Measurements from ENCODE around the gene RARS2.

Gene RARS2

GRCh38 chr6:87573307-87574024, 16.3 kb downstream of the RARS2 start:
- no peak overlapping the region for H3K9ac ChIP-seq (ENCODE audit: low read depth, low read length)
- no peak overlapping the region for H3K4me2 ChIP-seq (ENCODE audit: low read length)
- peaks cover 13% of the 10 kb centered on the region for H3K4me1 ChIP-seq (ENCODE audit: control insufficient read depth, insufficient read depth, low read length)
- H3K4me3 ChIP-seq (ENCODE audit: low read length), result no peak overlapping the region
- H3K36me3 ChIP-seq (ENCODE audit: insufficient read depth, low read length), result peaks cover 2% of the 10 kb centered on the region
- no peaks in the 10 kb centered on the region for H3K27me3 ChIP-seq (ENCODE audit: control insufficient read depth, insufficient read depth, low read length)
- H3K9me3 ChIP-seq (replicated peaks; ENCODE audit: low read length), result no peaks in the 10 kb centered on the region

- Histone ChIP-seq H3K27me3 (ENCODE audit: control insufficient read depth, insufficient read depth, low read length) (no peaks in the 10 kb centered on the region), H3K36me3 (ENCODE audit: insufficient read depth, low read length) (peaks cover 7% of the 10 kb centered on the region), H3K4me1 (ENCODE audit: control insufficient read depth, insufficient read depth, low read length) (peaks cover 13% of the 10 kb centered on the region), H3K9ac (ENCODE audit: low read depth, low read length) (no peak overlapping the region), H3K4me3 (ENCODE audit: low read length) (no peak overlapping the region), H3K4me2 (ENCODE audit: low read length) (no peak overlapping the region), H3K9me3 (replicated peaks; ENCODE audit: low read length) (no peaks in the 10 kb centered on the region)
Measured at GRCh38 chr6:87572883-87573282, 16.9 kb downstream of the RARS2 start.

- Histone ChIP-seq H3K36me3 (ENCODE audit: insufficient read depth, low read length) (peaks cover 7% of the 10 kb centered on the region), H3K27me3 (ENCODE audit: control insufficient read depth, insufficient read depth, low read length) (no peaks in the 10 kb centered on the region), H3K4me2 (ENCODE audit: low read length) (no peak overlapping the region), H3K9me3 (replicated peaks; ENCODE audit: low read length) (no peaks in the 10 kb centered on the region), H3K4me3 (ENCODE audit: low read length) (no peak overlapping the region), H3K9ac (ENCODE audit: low read depth, low read length) (no peak overlapping the region), H3K4me1 (ENCODE audit: control insufficient read depth, insufficient read depth, low read length) (peaks cover 13% of the 10 kb centered on the region)
Measured at GRCh38 chr6:87572021-87572420, 17.8 kb downstream of the RARS2 start.

GRCh38 chr6:87561017-87561416, 28.8 kb downstream of the RARS2 start:
- no peaks in the 10 kb centered on the region for H3K9me3 ChIP-seq (replicated peaks; ENCODE audit: low read length)
- no peak overlapping the region for H3K9ac ChIP-seq (ENCODE audit: low read depth, low read length)
- no peaks in the 10 kb centered on the region for H3K27me3 ChIP-seq (ENCODE audit: control insufficient read depth, insufficient read depth, low read length)
- no peak overlapping the region for H3K4me2 ChIP-seq (ENCODE audit: low read length)
- no peak overlapping the region for H3K4me3 ChIP-seq (ENCODE audit: low read length)
- peaks cover 50% of the 10 kb centered on the region for H3K36me3 ChIP-seq (ENCODE audit: insufficient read depth, low read length)
- no peaks in the 10 kb centered on the region for H3K4me1 ChIP-seq (ENCODE audit: control insufficient read depth, insufficient read depth, low read length)

GRCh38 chr6:87558446-87558845, 31.3 kb downstream of the RARS2 start:
- Histone ChIP-seq H3K4me2 (ENCODE audit: low read length) (no peak overlapping the region), H3K36me3 (ENCODE audit: insufficient read depth, low read length) (peaks cover 52% of the 10 kb centered on the region), H3K4me3 (ENCODE audit: low read length) (no peak overlapping the region), H3K4me1 (ENCODE audit: control insufficient read depth, insufficient read depth, low read length) (no peaks in the 10 kb centered on the region), H3K9me3 (replicated peaks; ENCODE audit: low read length) (no peaks in the 10 kb centered on the region), H3K27me3 (ENCODE audit: control insufficient read depth, insufficient read depth, low read length) (no peaks in the 10 kb centered on the region), H3K9ac (ENCODE audit: low read depth, low read length) (no peak overlapping the region)

- H3K4me1 ChIP-seq (ENCODE audit: control insufficient read depth, insufficient read depth, low read length), result no peaks in the 10 kb centered on the region
- no peak overlapping the region for H3K4me2 ChIP-seq (ENCODE audit: low read length)
- H3K36me3 ChIP-seq (ENCODE audit: insufficient read depth, low read length), result peaks cover 34% of the 10 kb centered on the region
- no peaks in the 10 kb centered on the region for H3K9me3 ChIP-seq (replicated peaks; ENCODE audit: low read length)
- no peak overlapping the region for H3K4me3 ChIP-seq (ENCODE audit: low read length)
- H3K27me3 ChIP-seq (ENCODE audit: control insufficient read depth, insufficient read depth, low read length), result no peaks in the 10 kb centered on the region
- no peak overlapping the region for H3K9ac ChIP-seq (ENCODE audit: low read depth, low read length)
Measured at GRCh38 chr6:87555506-87555905, 34.3 kb downstream of the RARS2 start.

- no peaks in the 10 kb centered on the region for H3K27me3 ChIP-seq (ENCODE audit: control insufficient read depth, insufficient read depth, low read length)
- H3K4me2 ChIP-seq (ENCODE audit: low read length), result no peak overlapping the region
- no peaks in the 10 kb centered on the region for H3K4me1 ChIP-seq (ENCODE audit: control insufficient read depth, insufficient read depth, low read length)
- H3K9me3 ChIP-seq (replicated peaks; ENCODE audit: low read length), result no peaks in the 10 kb centered on the region
- peaks cover 45% of the 10 kb centered on the region for H3K36me3 ChIP-seq (ENCODE audit: insufficient read depth, low read length)
- no peak overlapping the region for H3K4me3 ChIP-seq (ENCODE audit: low read length)
- H3K9ac ChIP-seq (ENCODE audit: low read depth, low read length), result no peak overlapping the region
Measured at GRCh38 chr6:87553159-87553765, 36.5 kb downstream of the RARS2 start.

GRCh38 chr6:87551799-87552198, 38.0 kb downstream of the RARS2 start:
- Histone ChIP-seq H3K9me3 (replicated peaks; ENCODE audit: low read length) (no peaks in the 10 kb centered on the region), H3K36me3 (ENCODE audit: insufficient read depth, low read length) (peaks cover 47% of the 10 kb centered on the region), H3K27me3 (ENCODE audit: control insufficient read depth, insufficient read depth, low read length) (no peaks in the 10 kb centered on the region), H3K4me1 (ENCODE audit: control insufficient read depth, insufficient read depth, low read length) (no peaks in the 10 kb centered on the region), H3K9ac (ENCODE audit: low read depth, low read length) (no peak overlapping the region), H3K4me2 (ENCODE audit: low read length) (no peak overlapping the region), H3K4me3 (ENCODE audit: low read length) (no peak overlapping the region)

- H3K4me1 ChIP-seq (ENCODE audit: control insufficient read depth, insufficient read depth, low read length), result no peaks in the 10 kb centered on the region
- H3K36me3 ChIP-seq (ENCODE audit: insufficient read depth, low read length), result peaks cover 60% of the 10 kb centered on the region
- H3K9ac ChIP-seq (ENCODE audit: low read depth, low read length), result no peak overlapping the region
- no peaks in the 10 kb centered on the region for H3K9me3 ChIP-seq (replicated peaks; ENCODE audit: low read length)
- no peak overlapping the region for H3K4me2 ChIP-seq (ENCODE audit: low read length)
- H3K27me3 ChIP-seq (ENCODE audit: control insufficient read depth, insufficient read depth, low read length), result no peaks in the 10 kb centered on the region
- no peak overlapping the region for H3K4me3 ChIP-seq (ENCODE audit: low read length)
Measured at GRCh38 chr6:87544474-87544735, 45.4 kb downstream of the RARS2 start.

GRCh38 chr6:87543696-87544473, 45.9 kb downstream of the RARS2 start:
- no peak overlapping the region for H3K4me2 ChIP-seq (ENCODE audit: low read length)
- no peaks in the 10 kb centered on the region for H3K4me1 ChIP-seq (ENCODE audit: control insufficient read depth, insufficient read depth, low read length)
- no peaks in the 10 kb centered on the region for H3K27me3 ChIP-seq (ENCODE audit: control insufficient read depth, insufficient read depth, low read length)
- no peak overlapping the region for H3K9ac ChIP-seq (ENCODE audit: low read depth, low read length)
- no peak overlapping the region for H3K4me3 ChIP-seq (ENCODE audit: low read length)
- H3K36me3 ChIP-seq (ENCODE audit: insufficient read depth, low read length), result peaks cover 62% of the 10 kb centered on the region
- no peaks in the 10 kb centered on the region for H3K9me3 ChIP-seq (replicated peaks; ENCODE audit: low read length)

- H3K9me3 ChIP-seq (replicated peaks; ENCODE audit: low read length), result no peaks in the 10 kb centered on the region
- H3K36me3 ChIP-seq (ENCODE audit: insufficient read depth, low read length), result peaks cover 52% of the 10 kb centered on the region
- H3K4me3 ChIP-seq (ENCODE audit: low read length), result no peak overlapping the region
Measured at GRCh38 chr6:87541744-87542143, 48.0 kb downstream of the RARS2 start.

More at GRCh38 chr6:87541744-87542143, 48.0 kb downstream of the RARS2 start:
- H3K27me3 ChIP-seq (ENCODE audit: control insufficient read depth, insufficient read depth, low read length), result no peaks in the 10 kb centered on the region
- H3K9ac ChIP-seq (ENCODE audit: low read depth, low read length), result no peak overlapping the region
- H3K4me2 ChIP-seq (ENCODE audit: low read length), result no peak overlapping the region
- no peaks in the 10 kb centered on the region for H3K4me1 ChIP-seq (ENCODE audit: control insufficient read depth, insufficient read depth, low read length)
